Measurements from ENCODE around the gene SYT14.
"Not testable (repeated sequence)": the region's sequence is repeated elsewhere in the genome, so short reads cannot be mapped to it uniquely, and the experiment has no call there.

DNA sequence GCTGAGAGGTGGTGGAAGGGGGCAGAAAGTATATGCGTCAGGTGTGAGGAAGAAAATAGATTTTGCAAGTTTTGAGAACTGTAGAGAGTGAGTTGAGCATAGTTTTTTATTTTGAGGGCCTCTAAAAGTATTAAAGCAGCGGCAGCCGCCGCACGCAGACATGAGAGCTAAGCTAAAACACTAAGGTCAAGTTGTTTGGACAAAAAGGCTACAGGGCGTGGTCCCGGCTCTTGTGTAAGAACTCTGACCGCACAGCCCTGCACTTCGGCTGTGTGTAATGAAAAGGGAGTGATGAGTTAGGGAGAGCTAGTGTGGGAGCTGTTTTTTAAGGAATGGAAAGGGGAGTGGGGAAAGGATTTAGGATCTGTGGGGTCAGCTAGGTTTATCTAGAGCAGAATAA, 174.9 kb downstream of the SYT14 start:
- TF ChIP-seq POLR2A, EP300, POLR2AphosphoS5 (IDR thresholded peaks at IDR 0.05): not testable (repeated sequence)
- TF ChIP-seq, protein P1, sequence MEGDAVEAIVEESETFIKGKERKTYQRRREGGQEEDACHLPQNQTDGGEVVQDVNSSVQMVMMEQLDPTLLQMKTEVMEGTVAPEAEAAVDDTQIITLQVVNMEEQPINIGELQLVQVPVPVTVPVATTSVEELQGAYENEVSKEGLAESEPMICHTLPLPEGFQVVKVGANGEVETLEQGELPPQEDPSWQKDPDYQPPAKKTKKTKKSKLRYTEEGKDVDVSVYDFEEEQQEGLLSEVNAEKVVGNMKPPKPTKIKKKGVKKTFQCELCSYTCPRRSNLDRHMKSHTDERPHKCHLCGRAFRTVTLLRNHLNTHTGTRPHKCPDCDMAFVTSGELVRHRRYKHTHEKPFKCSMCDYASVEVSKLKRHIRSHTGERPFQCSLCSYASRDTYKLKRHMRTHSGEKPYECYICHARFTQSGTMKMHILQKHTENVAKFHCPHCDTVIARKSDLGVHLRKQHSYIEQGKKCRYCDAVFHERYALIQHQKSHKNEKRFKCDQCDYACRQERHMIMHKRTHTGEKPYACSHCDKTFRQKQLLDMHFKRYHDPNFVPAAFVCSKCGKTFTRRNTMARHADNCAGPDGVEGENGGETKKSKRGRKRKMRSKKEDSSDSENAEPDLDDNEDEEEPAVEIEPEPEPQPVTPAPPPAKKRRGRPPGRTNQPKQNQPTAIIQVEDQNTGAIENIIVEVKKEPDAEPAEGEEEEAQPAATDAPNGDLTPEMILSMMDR (IDR thresholded peaks at IDR 0.05) = not testable (repeated sequence)
